ENCODE measurements around the gene ZNF41.

GRCh38 chrX:47420265-47420664 is 62.8 kb downstream of the ZNF41 start:
- TF ChIP-seq CTCF (IDR thresholded peaks at IDR 0.05): no peak
- TF ChIP-seq POLR2A (IDR thresholded peaks at IDR 0.05): no peak

Data from thyroid gland (tissue), 4 donors.